HG02938 (cell line): ENCODE measurements around the gene HSD11B1L.

Experiments
- ATAC-seq: cut with Tn5 transposase; IDR thresholded peaks from one replicate; pipeline ENCODE4 v1.9.1; 2021; ENCODE audit warnings: mild to moderate bottlenecking, moderate library complexity; ENCODE audit not compliant: unreplicated experiment

HSD11B1L gene

DNA sequence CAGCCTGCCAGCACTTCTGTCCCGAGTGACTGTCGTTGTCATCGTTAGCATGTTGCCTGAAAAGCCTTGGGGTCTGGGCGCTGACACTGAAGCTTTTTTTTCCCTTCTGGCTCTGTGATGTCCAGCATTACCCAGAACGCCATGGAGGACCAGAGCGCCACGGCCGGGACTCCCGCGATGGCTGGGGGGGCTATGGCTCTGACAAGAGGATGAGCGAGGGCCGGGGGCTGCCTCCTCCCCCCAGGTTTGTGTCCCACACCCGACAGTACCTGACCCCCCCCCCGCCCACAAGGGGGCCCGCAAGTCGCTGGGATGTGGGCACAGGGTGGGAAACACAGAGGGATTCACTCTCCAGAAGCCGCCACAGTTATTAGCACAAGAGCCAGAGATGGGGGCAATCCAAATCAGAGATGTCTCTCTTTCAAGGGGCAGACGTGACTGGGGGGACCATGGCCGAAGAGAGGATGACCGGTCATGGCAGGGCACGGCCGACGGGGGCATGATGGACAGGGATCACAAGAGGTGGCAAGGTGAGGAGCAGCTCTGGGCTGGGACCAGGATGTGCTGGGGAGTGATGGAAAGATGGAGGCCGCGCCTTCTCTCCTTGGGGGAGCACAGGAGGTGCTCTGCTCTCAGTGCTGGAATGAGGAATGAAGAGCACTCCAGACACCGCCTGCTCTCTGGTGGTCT lies 13.8 kb upstream of the HSD11B1L start:
- no peak for ATAC-seq

DNA sequence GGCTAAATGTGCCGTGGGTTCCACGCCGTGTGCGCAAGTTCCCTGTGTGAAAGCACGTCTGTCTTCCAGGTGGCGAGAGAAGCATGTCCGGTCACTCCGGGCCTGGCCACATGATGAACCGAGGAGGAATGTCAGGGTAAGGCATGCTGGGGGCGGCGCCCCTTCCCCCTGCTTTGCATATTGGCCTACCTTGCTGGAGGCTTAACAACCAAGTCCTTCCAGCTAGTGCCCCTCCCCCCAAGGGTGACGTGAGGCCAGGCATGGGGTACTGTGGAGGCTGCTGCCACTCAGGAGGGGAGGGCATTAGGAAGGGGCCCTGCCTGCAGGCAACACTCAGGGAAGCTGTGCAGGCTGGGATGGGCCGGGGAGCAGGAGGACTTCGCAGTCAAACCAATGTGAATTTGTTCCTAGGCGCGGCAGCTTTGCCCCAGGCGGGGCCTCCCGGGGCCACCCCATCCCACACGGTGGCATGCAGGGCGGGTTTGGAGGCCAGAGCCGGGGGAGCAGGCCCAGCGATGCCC lies 13.0 kb upstream of the HSD11B1L start:
- ATAC-seq, result no peak

DNA sequence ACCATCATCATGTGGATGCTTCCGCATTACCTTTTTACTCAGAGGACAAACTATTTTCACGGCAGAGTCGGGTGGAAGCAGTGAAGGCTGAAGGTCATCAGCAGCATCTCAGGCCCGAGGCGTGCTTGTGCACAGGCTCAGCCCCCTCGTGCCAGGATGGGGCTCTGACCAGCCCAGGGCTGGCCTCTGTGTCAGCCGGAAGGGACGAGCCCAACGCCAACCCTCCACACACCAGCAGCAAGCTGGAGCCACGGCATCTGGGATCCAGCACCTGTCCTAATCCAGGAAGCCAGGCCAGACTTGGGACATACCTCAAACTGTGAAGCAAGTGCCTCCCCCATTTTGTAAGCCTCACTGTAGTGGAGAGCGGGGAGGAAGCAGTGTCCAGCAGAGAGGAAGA lies 11.6 kb upstream of the HSD11B1L start:
- ATAC-seq, result no peak

DNA sequence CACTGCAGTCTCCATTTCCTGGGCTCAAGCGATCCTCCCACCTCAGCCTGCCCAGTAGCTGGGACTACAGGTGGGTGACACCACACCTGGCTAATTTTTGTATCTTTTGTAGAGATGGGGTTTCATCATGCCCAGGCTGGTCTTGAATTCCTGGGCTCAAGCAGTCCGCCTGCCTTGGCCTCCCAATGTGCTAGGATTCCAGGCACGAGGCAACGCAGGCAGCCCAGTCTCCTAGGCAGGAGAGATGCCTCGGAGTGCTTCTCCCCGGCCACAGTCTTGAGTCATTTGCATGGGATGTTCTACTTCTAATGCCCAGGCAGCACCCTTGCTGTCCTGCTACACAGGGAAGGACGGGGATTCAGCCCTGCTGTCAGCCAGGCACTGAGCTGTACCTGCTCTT lies 9.2 kb upstream of the HSD11B1L start:
- ATAC-seq, result no peak

DNA sequence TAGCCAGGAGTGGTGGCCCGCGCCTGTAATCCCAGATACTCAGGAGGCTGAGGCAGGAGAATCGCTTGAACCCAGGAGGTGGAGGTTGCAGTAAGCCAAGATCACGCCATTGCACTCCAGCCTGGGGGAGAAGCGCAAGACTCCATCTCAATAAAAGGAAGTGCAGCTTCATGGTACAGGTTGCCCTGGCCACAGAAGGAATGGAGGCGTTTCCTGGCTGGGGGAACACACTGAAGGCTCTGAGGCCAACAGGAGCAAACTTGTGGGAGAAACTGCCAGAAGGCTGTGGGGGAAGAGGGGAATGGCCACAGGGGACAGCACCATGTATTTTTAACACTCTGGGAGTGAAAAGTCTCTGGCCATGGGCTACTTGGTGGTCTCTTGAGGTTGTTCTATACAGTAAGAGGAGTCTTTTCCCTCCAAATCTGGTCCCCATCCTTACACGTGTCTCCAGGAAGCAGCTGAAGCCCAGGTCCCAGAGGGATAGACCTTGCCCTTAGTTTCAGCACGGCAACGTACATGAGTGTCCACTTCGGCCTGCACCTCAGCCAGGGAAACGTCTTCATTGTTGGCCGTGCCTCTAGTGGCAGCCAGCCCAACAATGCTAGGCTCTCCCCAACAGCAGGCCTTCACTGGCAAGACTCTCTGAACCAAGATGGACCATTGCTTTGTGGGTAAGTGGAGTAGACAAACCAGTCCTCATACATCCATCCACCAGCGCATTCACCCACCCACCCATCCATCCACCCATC lies 7.9 kb upstream of the HSD11B1L start:
- ATAC-seq, result no peak

DNA sequence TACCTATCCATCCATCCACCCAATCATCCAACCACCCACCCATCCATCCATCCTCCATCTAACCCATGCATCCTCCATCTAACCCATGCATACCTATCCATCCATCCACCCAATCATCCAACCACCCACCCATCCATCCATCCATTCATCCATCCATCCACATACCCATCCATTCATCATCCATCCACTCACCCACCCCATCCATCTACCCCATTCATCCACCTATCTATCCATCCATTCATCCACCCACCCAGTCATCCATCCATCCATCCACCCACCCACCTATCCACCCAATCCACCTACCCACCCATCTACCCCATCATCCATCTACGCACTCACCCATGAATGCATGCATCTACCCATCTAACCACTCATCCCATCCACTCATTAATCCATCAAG lies 7.1 kb upstream of the HSD11B1L start:
- no peak for ATAC-seq

DNA sequence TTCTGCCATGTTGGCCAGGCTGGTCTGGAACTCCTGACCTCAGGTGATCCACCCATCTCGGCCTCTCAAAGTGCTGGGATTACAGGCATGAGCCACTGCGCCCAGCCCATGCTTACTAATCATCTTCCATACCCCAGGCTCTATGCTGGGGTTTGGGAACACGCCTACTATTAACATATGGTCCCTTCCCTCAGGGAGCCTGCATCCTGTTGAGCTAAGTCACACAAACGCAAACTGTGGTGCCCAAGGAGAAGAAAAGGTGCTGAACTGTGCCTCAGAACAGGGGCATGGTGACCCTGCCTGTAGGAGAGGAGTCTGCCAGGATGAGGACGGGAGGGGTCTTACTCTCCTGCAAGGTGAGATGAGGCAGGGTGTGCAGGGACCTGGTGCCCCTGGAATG lies 6.1 kb upstream of the HSD11B1L start:
- no peak for ATAC-seq

DNA sequence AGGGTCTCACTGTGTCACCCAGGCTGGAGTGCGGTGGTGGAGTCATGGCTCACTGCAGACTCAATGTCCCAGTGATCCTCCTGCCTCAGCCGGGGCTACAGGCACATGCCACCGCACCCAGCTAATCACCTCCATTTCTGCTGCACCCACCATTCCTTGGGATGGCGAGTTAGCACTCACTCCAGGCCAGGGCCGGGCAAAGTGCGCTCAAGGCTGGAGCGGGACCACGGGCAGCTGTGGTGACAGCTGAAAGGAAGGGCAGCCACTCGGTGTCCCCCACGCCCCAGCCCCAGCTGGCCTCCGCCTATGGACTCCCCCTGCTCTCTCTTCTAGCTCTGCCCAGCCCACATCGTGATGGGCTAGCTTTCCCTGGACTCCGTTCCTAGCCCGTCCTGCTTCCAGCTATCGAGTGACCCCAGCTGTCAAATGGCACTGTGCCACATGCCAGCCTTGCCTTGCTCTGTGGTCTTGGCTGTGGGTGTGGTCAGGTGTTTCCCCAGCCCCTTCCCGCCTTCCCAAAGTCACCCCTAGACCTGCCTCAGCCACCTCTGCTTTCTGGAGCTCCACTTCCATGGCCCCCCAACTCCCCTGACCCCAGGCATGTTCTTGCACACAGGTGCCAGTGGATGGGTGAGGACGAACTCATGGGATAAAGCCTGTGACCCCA lies 4.6 kb upstream of the HSD11B1L start:
- no peak for ATAC-seq

DNA sequence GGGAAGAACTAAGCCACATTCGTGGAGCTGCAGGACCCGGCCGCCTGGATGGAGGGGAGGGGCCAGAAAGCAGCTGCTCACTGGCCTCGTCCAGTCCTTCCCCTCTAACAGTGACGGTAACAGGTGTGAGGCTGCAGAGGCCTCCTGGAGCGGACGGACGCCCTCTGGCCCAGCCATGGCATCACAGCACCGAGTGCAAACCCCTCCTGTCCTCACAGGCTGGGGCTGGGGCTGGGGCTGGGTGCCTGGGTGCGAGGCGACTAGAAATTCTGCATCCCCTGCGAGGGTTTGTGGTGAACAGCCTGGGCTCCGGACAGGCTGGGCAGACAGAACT lies 4.1 kb upstream of the HSD11B1L start:
- ATAC-seq, result no peak

DNA sequence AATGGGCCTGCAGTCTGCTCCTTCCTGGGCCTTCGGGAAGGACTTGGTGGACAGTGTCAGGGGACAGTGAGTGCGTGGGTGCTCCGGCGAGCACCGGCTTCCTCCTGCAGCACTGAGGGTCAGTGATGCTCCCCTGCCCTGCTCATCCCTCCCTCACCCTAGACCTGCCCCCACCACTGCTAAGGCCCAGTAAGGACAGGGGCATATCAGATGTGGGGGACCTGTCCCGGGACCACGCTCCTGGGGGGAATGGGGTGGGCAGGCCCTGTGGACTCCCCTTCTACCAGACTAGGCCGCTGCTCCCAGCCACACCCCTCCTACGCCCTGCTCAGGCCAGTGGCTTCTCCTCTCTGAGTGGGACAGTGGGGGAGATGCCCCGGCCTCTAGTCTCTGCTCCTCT lies 3.7 kb upstream of the HSD11B1L start:
- no peak for ATAC-seq

DNA sequence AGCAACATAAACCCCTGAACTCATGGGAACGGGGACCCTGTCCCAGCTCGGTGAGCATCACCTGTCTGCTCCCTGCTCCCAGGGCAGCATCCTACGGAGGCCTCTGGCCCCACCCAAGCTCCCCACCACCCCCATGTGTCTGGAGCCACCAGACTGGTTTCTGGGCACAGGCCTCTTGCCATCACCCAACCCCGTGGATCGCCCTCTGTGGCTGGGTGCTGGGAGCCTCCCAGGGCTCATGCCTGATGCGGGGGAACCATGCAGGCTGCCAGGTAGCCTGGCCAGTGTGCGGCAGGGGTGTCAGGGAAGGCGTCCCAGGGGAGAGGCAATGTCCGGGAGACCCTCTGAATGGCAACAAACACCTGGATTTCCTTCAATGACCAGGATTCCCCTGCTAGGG lies 3.2 kb upstream of the HSD11B1L start:
- ATAC-seq, result no peak

DNA sequence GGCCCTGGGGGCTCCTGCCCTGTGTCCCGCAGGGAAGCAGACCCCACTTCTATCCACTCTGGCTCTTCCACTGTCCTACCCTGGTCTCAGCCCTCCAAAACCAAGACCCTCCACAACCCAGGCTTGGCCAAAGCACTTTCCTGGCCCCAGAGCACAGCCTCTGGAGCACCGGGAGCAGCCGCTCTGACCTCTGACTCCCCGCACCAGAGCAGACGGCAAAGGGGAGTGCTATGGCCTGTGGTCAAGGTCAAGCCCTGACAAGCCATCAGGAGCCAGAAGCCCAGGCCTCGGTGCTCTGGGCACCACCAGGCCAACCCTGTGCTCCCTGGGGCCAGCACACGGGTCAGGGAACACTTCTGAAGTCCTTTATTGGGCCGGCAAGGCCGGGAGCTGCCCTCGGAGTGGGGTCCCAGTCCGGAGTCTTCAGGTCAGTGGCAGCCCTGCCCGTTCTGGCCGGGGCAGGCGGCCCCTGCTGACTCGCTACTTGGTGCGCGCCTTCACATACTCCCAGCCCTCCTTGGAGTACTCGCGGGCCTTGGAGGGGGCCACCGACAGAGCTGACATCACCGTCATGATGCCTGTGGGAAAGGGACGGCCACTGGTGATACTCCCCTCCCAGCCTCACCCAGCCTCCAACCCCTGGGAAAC lies 2.6 kb upstream of the HSD11B1L start:
- ATAC-seq, result no peak

DNA sequence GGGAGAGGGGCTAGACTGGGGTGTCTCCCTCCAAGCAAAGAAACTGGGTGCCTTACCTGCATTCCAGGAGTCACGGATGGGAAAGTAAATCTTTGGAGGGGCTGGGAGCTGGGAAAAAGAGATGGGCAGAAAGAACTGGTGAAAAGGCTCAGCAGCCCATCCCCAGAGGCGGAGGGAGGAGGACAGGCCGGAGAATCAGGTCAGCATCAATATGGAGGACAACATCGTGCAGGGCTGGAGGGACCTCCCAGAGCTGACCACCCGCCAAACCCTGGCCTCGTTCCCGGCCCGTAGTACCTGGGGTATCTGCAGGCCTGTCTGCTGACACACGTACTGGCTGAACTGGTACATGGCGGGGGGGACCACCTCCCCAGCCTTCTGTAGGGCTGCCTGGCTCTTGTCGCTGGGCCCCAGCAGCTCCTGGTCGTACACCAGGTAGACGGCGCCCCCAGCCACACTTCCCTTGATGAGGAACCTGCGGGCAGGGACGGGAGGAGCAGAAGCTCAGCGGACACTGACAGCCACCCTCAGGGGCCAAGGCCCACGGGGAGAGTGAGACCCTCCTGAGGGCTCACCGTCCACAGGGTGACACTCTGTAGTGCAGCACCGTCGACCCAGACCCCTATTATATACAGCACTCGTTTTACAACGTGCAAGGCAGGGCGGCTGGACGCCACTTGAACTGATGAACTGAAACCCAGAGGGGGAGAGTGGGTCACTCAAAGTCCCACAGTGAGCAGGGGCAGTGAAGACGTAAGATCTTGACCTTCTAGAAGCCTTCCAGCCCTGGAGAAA lies 1.3 kb upstream of the HSD11B1L start:
- ATAC-seq, result no peak

DNA sequence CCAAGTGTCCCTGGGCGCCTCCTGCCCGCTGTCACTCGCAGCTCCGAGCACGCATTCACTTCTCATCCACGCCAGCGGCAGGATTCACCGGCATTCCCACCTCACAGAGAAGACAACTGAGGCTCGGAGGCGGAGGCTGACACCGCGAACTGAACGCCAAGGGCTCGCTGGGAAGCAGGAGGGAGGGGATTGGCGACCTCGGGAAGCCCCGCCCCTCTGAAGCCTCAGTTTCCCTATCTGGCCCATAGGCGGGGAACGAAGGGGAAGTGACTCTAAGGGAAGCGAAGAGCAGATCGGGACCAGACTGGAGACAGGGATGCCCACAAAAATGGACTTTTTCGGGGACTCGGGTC lies 767 bp upstream of the HSD11B1L start:
- no peak for ATAC-seq

DNA sequence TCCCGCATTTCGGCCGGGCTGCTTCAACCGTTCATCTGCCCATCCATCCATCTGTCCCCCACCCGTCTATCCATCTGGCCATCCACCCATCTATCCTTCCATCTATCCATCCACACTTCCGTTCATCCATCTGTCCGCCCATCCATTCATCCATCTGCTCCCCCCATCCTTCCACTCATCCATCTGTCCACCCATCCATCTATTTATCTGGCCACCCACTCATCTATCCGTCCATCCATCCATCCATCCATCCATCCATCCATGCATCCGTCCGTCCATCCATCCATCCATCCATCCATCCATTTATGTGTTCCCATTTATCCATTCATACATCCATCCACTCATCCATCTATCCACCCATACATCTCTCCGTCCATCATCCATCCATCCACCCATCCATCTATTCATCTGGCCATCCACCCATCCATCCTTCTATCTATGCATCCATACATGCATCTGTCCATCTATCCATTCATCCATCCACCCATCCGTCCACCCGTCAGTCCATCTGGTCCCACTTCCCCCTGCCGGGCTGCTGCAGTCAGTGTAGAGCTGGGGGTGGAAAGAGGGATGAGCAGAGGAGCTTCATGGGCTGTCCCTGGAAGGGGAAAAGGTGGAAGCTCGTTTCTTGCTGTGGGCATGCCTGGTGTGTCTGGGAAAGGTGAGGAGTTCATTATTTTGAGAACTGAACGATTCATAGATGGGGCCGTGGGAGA lies 722 bp downstream of the HSD11B1L start:
- ATAC-seq, result no peak

DNA sequence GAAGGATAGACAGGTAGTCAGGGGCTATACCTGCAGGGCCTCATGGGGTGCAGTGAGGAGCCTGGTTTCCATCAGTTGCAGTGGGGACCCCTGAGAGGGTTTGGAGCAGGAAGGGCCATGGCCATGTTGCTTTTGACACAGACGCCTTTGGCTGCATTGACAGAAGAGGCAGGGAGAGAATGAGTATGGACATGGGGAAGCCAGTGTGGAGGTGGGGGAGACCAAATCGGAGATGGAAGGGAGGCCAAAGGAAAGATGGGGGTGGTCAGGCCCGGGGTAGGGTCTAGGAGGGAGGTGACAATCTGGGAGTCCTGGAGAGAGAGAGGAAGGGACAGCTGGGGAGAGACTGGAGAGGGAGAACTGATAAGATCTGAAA lies 1.3 kb downstream of the HSD11B1L start:
- no peak for ATAC-seq

DNA sequence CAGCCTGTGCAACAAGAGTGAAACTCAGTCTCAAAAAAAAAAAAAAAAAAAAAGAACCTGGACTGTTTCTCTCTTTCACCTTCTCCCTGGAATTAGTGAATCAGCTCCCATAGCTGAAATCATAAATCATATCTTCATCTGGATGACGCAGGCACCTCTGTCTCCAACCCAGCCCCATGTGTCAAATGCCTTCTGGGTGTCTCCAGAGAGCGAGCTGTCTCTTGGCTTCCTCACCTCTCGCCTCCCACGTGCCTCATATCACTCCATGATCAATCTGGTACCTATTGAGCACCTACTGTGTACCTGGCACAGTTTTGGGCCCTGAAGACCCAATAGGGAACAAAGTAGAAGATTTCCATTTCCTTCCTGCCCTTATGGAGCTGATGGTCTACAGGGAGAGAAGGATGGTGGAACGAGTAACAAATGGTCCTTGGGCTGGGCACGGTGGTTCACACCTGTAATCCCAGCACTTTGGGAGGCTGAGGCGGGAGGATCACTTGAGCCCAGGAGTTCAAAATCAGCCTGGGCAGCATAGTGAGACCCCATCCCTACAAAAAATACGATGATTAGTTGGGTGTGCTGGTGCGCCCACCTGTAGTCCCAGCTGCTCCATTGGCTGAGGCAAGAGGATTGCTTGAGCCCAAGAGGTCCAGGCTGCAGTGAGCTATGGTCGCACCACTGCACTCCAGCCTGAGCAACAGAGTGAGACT lies 2.5 kb downstream of the HSD11B1L start:
- ATAC-seq, result no peak

DNA sequence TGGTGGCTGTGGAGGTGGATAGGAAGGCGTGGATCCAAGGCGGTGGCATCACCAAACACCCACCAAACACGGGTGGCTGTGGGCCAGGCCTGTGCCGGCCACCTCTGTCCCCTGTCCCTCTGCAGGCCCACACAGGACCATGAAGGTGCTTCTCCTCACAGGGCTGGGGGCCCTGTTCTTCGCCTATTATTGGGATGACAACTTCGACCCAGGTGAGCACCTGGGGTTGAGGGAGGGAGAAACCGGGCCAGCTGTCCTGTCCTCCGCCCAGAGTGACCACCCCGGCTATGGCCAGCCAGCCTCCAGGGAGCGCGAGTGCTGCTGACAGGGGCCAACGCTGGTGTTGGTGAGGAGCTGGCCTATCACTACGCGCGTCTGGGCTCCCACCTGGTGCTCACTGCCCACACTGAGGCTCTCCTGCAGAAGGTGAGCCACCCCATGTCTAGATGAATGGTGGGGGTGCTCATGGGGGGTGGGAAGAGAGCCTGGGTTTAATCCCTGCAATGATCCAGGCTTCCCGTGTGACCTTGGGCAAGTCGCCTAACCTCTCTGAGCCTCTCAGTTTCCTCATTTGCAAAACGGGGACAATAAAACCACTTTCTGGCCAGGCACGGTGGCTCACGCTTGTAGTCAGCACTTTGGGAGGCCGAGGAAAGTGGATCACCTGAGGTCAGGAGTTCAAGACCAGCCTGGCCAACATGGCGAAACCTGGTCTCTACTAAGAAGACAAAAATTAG lies 4.0 kb downstream of the HSD11B1L start:
- no peak for ATAC-seq

DNA sequence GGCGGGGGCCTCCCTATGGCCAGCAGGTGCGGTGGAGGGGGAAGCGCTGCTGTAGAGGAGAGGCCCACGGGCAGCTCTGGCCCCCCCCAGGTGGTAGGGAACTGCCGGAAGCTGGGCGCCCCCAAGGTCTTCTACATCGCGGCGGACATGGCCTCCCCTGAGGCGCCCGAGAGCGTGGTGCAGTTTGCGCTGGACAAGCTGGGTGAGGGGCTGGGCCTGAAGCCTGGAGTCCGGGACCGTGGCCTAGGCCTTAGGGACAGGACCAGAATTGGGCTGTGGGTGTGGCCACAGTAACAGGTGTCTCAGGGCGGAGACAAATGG lies 5.5 kb downstream of the HSD11B1L start:
- no peak for ATAC-seq
